DMS53 treated with DMSO at 0.1 percent for 48 hours (cell line): ENCODE measurements around the gene TKFC.

ENCODE experiments used
- DNase-seq: peaks from one replicate; lab custom pipeline; 2025; ENCODE audit not compliant: unreplicated experiment; lab: John Stamatoyannopoulos, UW

Gene TKFC

DNA sequence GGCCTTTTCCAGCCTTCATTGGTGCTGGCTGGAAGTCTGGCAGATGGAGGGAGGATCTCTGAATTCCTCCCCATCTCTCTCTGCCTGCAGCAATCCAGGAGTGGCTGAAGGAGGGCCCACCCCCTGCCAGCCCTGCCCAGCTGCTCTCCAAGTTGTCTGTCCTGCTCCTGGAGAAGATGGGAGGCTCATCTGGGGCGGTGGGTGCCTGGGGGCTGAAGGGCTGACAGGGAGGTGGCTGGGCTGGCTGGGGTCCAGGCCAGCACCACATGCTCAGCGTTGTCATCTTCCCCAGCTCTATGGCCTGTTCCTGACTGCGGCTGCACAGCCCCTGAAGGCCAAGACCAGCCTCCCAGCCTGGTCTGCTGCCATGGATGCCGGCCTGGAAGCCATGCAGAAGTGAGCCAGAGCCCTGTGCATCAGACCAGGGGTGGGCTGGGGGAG is 12.2 kb downstream of the TKFC start:
- DNase-seq: no peak

DNA sequence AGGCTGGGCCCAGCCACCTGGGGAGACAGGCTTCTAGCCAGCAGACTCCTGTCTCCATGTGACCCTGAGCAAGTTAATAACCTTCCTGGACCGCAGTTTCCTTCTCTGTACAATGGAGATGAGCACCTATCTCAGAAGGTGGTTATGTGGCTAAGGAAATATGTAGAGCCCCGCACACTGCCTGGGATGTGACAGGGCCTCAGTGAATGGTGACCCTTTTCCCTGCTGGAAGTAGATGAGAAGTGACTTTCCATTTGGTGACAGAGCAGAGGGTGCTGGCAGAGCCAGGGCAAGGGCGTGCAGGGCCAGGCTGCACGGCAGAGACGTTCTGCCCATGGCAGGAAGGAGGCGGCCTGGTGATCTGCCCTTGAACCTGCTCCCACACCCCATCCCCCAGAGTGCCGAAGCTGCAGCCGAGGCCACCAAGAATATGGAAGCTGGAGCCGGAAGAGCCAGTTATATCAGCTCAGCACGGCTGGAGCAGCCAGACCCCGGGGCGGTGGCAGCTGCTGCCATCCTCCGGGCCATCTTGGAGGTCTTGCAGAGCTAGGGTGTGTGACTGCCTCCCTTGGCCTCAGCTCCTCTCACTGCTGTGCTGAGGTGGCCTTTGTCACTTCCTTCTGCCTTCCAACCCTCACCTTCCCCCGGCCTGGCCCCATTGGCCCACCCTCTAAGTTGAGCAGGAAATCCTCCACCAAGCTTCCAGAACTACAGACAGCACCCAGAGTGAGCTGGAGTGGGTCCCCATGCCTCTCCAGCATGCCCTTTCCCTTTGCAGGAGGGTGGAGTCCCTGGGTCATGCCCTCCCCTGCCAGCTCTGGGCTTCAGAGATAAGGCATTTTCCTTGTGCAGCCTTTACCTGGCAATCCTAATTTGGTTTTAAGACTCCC is 13.2 kb downstream of the TKFC start:
- DNase-seq: no peak

DNA sequence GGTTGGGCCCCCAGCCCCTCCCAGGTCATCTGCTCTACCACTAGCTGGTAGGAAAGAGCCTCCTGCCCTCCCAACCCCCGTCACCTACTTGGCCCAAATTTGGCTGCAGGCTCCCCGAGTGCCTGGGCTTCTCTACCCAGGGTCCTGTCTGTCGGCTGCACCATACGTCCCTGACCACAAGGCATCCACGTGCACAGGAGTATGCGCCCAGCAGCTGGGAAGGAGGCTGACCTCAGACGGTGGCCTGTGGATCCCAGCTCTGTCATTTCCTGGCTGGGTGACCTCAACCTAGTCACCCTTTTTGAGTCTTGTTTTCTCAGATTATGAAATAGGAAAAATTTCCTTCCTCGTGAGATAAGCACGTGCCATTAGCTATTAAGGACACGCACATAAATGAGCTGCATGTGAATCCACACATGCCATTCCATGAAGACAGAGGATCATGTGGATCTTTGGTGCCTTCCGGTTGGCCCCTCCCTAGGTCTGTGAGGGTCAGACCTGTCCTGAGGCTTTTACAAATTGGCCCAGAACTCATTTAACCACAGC is 15.0 kb downstream of the TKFC start:
- DNase-seq: no peak

DNA sequence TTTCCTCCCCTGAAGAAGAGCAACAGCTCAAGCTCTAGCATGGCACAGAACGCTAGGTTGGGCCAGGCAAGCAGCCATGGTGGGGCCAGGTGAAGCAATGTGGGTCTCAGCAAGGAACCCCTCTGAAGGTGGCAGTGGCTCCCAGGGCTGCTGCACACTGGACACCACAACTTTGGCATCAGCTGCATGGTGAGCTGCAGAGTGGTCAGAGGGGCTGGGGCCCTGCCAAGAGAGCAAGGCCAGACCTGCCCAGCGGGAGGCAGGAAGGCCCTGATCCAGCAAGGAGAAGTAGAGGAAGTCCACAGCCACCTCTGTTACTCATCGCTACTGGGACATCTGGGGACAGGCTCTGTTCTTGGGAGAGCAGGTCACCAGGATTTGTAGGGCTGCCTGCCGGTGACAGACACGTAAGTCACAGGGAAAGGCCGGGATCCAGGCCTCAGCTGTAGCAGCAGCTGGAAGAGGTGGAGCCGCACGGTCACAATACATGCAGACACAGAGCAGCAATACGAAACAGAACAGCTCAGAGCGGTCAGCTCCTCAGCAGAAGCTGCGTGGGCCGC is 16.2 kb downstream of the TKFC start:
- DNase-seq: no peak

DNA sequence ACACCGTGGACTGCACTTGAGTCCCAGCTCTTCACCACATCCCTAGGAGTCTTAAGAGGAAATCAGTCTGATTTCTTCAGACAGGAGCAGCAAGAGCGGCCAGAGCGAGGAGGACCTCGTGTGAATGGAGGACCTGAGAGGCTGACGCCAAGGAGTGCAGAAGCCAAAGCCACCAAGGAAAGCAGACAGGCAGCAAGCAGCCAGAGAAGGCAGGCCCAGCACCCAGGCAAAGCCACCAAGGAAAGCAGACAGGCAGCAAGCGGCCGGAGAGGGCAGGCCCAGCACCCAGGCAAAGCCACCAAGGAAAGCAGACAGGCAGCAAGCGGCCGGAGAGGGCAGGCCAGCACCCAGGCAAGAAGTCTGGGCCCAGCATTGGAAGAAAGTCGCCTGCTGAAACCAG is 16.9 kb downstream of the TKFC start:
- no peak for DNase-seq

DNA sequence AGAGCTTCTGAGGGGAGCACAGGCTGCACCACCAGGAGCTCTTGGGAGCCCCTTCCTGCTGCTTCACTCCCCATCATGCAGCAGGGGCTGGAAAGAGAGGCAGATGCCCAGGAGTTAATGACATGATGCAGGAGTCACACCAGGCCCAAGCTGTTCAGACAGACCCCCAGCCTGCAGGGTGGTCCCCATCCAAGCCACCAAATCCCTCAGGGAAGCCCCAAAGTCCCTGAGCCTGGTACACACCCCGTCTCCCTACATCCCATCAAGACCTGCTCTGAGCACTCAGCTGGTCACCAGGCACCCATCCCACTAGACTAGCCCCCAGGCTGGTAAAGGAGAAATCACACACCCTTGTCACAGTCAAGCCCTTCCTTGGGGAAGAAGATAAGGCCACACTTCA is 17.3 kb downstream of the TKFC start:
- DNase-seq: no peak

DNA sequence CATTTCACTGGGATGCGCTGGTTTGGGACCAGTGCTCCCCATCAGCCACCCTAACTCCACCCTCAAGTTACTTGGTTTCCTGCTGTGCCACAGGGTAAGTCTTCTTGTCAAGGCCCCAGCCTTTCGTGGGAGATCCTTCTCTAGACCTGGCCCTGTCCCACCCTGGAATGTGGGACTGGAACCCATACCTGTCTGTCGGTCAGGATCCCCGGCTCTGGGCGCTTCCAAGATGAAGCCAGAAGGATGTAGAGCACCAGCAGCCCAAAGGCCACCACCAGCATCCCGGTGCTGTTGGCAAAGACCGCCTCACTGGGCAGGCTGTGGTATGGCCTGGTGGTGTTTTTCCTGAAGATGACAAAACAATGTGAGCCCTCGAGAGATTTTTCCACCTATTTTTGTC is 17.8 kb downstream of the TKFC start:
- DNase-seq: no peak

DNA sequence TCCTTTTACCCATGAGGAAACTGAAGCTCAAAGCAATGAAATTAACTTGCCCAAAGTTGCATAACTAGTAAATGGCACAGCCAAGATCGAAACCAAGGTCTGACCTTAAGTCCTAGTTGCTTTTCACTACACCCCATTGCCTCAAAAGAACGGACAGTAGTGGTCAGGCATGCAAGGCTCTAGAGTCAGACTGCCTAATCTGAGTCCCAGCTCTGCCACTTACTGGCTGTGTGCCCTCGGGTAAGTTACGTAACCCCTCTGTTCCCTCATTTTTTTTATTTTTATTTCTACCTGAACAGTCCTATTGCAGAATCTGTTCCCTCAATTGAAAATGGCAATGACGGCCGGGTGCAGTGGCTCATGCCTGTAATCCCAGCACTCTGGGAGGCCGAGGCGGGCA is 19.0 kb downstream of the TKFC start:
- no peak for DNase-seq

DNA sequence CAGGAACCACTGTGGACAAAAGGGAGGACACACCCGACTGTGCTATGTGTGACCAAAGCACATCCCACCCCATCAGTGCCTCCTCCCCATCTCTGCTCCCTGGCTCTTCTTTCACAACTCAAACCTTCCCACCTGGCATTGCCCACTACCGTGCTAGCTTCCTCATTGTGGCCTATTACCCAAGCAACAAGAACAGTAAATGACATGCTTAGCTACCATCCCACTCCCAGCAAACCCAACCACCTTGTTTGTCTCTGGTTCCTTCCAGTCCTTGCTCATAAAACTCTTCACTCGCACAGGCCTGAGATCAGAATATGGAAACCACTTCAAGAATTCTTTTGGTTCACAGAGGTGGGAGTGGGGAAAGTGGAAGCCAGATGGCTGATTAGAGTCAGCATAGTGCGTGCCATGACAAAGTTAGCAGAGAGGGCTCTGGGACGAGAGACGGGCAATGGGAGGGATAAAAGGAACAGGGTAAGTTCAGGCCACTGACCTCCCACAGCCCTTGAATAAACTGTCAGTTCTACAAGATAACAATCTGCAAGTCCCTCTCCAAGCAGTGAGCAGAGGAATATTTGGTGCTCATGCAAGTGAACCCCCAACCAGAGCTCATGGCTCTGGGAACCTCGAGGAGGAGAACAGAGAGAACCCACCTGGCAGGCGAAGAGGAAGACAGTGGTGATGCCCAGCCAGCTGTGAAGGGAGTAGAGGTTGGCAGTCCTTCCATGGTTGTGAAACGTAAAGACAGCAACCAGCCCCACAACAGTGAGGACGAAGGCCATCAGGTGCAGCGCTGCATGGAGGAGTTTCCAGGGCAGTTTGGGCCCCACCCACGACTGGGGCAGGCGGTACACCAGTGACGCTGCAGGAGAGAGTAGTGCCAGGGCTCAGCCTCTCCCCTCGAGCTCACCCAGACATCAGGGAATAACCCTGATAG is 20.4 kb downstream of the TKFC start:
- no peak for DNase-seq

DNA sequence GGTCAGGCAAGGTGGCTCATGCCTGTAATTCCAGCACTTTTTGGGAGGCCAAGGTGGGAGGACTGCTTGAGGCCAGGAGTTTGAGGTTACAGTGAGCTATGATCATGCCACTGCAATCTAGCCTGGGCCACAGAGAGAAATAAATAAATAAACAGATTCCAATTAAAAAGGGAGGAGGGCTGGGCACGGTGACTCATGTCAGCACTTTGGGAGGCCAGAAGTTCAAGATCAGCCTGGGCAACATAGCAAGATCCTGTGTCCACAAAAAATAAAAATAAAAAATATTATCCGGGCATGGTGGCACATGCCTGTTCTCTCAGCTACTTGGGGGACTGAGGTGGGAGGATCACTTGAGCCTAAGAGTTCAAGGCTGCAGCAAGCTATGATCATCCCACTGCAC is 21.2 kb downstream of the TKFC start:
- no peak for DNase-seq

DNA sequence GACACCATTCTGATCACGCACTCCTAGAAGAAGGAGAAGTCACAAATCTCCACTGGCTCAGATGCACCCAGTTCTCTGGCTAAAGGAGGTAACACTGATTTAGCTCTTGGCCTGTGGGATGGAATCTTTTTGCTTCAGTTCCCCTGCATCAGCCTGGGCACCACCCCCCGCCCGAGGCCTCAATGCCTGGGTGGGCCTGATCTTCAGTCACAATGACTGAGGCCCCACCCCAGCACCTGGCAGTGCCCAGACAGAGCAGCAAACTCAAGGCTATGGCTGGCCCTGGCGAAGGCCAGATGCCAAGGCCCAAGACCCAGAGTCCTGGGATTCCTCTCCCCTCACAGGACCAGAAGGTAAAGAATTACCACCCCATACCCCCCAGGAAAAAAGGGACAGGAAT is 23.7 kb downstream of the TKFC start:
- DNase-seq: no peak

DNA sequence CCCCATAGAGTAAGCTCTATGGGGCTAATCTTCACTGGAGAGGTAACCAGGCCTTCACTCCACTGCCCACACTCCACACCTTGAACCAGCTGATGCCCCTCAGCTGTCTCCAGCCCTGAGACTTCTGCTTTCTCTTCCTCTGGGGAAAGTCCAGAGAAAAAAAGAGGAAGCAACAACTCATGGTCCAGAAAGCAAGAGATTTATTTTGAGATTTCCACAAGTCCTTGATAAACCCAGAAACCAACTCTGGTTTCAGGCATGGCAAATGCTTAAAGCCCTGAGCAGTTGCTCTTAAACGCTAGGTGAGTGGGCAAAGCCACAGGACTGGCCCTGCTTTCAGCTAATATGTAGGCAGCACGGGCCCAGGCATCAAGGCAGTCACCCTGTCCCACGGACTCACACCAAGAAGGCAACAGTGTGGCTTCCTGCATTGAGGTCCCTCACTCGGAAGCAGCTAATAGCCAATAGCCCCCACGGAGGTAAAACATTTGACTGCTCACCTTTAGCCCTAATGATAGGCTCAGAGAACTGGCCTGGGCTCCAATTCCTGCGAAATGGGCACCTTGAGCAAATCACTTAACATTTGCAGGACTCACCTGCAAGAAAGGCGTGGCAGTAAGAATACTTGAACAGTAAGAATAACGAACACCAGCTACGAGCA is 24.3 kb downstream of the TKFC start:
- DNase-seq: no peak

DNA sequence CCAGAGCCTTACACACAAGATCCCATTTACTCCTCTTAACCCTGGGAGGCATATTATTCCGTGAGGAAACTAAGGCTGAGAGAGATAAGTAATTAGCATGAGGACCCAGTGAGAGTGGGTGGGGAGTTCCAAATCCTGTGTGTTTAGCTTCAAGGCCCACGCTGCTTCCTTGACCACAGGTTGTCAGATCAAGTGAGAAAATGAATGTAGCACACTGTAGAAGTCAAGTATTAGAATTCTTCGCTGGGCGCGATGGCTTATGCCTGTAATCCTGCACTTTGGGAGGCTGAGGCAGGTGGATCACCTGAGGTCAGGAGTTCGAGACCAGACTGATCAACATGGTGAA is 24.8 kb downstream of the TKFC start:
- DNase-seq: no peak

DNA sequence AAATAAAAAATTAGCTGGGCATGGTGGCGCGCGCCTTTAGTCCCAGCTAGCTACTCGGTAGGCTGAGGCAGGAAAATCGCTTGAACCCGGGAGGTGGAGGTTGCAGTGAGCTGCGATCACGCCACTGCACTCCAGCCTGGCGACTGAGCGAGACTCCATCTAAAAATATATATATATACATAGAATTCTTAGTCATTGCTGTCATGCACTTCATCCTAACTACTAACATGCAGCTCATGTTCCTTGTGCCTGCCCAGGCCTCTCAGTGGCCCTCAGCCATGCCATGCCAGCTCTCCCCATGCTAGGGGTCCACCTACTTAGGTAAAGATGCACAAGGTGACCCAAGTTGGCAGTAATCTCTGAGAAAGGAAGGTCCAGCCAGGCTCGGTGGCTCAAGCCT is 25.5 kb downstream of the TKFC start:
- no peak for DNase-seq

DNA sequence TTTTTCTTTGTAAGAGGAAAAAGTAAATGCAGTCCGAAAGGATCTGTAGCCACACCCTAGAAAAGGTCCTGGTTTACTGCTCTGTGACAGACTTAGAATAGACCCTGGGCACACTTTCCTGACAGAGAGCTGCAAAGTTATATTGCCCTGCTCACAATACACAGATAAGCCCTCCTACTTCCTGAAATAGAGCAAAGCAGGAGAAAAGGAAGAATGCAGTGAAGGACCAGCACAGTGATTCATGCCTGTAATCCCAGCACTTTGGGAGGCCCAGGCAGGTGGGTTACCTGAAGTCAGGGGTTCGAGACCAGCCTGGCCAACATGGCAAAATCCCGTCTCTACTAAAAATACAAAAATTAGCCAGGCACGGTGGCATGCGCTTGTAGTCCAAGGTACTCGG is 26.5 kb downstream of the TKFC start:
- no peak for DNase-seq

DNA sequence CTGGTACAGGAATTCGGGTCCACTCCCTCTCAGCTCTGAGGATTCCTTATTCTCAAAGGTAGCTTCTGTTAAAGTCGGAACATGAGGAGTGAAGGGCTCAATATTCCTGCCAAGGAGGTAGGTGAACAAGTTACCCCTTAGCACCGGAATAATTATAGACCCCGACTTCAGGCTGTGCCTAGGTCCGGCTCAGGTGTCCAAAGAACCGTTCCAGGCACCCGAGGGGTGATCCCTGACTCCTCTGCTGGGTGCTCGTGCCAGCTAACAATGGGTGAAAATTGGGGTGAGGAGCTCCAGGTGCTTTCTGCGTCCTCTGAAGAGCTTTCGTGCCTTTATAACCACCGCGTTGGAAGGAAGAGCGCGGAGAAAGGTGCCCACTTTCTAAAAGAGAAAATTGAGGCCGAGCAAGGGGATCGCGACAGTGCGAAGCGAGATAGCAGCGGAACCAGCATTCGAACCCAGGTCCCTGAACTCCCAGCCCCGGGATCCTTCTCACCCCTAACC is 28.3 kb downstream of the TKFC start:
- DNase-seq: no peak

DNA sequence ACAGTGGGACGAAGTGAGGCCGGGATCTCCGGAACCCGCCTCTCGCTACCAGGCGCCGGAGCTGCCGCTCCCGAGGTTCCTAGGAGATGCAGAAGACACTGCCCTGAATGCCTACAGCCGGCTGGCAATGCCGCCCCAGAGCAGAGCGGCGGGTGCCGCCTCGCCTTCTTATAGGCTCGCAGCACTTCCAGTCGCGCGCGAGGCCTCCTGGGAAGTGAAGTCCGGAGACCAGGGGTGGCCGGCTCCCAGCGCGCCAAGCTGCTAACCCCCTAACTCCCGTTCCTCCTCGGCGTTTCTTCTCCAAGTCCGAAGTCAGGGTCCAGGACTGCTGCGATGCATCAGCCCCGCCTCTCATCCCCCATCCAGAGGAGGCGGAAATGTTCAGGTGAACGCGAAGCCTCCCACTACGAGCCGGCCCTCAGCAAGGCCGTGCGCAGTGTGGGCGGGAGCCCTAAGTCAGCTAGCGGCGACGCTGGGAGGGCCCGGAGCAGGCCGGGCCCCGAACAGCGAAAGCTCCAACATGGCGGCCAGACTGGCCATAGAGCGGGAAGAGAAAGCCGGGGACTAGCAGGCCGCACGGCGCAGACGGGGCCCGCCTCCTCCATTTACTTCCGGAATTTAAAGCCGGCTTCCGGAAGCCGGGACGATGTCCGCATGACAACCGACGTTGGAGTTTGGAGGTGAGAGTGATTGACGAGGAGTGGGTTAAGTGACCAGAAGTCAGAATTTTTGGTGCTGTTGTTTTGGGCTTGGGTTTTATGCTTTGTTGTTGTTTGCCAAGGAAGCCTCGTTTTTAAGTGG is 28.9 kb downstream of the TKFC start, which contains the start of the genes CYB561A3 and TMEM138:
CYB561A3 (minus strand) TSS at position 142 of the 801 bp plus-strand sequence. CDS start 5,169 bp downstream, outside the sequence.
TMEM138 (plus strand) TSS at position 634 of the 801 bp plus-strand sequence. CDS start 2,017 bp downstream, outside the sequence.
- DNase-seq: peak; percentile 95

DNA sequence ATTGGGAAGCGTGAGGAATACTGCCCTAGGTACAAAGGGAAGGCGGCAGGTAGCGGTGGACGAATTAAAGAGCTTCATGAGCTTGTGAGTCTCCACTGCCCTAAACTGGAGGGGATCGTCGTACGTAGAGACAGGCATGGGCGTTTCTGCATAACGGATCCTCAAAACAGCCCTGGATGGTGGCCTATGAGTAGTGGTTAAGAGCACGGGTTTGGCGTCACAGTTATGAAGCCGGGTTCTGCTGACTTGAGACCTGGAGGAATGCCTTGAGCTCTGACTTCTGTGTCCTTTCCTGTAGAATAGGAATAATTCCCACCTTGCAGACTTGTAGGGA is 29.5 kb downstream of the TKFC start:
- DNase-seq: peak; percentile 56

DNA sequence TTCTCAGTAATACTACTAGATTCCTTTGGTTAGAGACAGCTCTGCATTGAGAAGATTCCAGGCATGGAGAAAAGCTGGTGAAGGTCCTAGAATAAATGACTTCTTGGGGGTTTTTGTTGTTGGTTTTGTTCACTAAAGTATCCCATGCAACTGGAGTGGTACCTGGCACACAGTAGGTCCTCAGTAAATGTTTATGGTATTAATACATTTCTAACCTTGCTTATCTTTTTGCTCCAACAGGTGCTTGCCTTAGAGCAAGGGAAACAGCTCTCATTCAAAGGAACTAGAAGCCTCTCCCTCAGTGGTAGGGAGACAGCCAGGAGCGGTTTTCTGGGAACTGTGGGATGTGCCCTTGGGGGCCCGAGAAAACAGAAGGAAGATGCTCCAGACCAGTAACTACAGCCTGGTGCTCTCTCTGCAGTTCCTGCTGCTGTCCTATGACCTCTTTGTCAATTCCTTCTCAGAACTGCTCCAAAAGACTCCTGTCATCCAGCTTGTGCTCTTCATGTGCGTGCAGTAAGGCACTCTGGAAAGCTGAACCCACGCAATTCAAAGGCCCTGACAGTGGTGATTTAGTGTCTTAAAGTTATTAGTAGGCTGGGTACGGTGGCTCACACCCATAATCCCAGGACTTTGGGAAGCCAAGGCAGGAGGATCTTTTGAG is 31.1 kb downstream of the TKFC start:
- no peak for DNase-seq
